H1 (cell line): ENCODE results near the gene PHF23. TPM values are rescaled to one million over a fixed set of nuclear protein-coding genes. Genes with fewer than 3 reads are reported as not detected.
A peak's percentile ranks its signal among the peaks of the same experiment; 100 is the strongest.

Experiments
- CTCF ChIA-PET: fragments of 300-600 bp; sonication (Branson Sonifier 250); formaldehyde crosslinking; loops from one replicate; lab custom pipeline; 2021; ENCODE audit not compliant: partially characterized antibody; lab: Charles Lee
- POLR2A ChIA-PET: fragments of 300-600 bp; sonication (Branson Sonifier 250); formaldehyde crosslinking; loops from one replicate; lab custom pipeline; 2021; ENCODE audit warnings: inconsistent platforms; ENCODE audit not compliant: partially characterized antibody; lab: Charles Lee
- DNase-seq, 2 experiments: peaks; one replicate each; pipeline versions ENCODE4 v3.0.0 to v3.0.0-alpha.2; 2010 to 2022; ENCODE audit warnings: low spot score in 2 of 2, low read depth in 1 of 2, mixed read lengths in 1 of 2
- FAIRE-seq: peaks from 2 replicates; lab custom pipeline; 2011; peaks lifted over from hg19 to GRCh38; lab: Jason Lieb, UNC
- H2AFZ ChIP-seq: 2 replicates; pipeline ENCODE4 v1.8.1; 2012; ENCODE audit warnings: low read length, inconsistent platforms
- H2AK5ac ChIP-seq: 2 replicates; pipeline ENCODE4 v1.6.1; 2013; ENCODE audit warnings: low read depth, low read length
- H2BK120ac ChIP-seq: replicated peaks from 2 replicates; pipeline ENCODE3; 2013; ENCODE audit warnings: low read depth, low read length, inconsistent platforms
- H2BK12ac ChIP-seq: 2 replicates; pipeline ENCODE4 v1.6.1; 2013; ENCODE audit warnings: low read depth, low read length
- H2BK15ac ChIP-seq: 2 replicates; pipeline ENCODE4 v1.6.1; 2013; ENCODE audit warnings: low read length
- H2BK20ac ChIP-seq: 2 replicates; pipeline ENCODE4 v1.6.1; 2013; ENCODE audit warnings: low read length
- H2BK5ac ChIP-seq: 2 replicates; pipeline ENCODE4 v1.6.1; 2013; ENCODE audit warnings: low read depth, low read length
- H3K14ac ChIP-seq: 2 replicates; pipeline ENCODE4 v1.6.1; 2013; ENCODE audit warnings: inconsistent platforms; ENCODE audit not compliant: insufficient read length
- H3K18ac ChIP-seq: 2 replicates; pipeline ENCODE4 v1.6.1; 2013; ENCODE audit warnings: low read length; ENCODE audit errors: extremely low read depth
- H3K23ac ChIP-seq: 2 replicates; pipeline ENCODE4 v1.6.1; 2013; ENCODE audit warnings: inconsistent platforms; ENCODE audit not compliant: insufficient read length
- H3K23me2 ChIP-seq: 2 replicates; pipeline ENCODE4 v1.6.1; 2013; ENCODE audit warnings: low read depth, low read length
- H3K27ac ChIP-seq: 2 replicates; pipeline ENCODE4 v1.6.1; 2011; ENCODE audit warnings: low read depth, low read length, inconsistent platforms
- H3K27me3 ChIP-seq, 4 experiments: replicated peaks in 1 of 4; 1 replicate in 1 of 4; 2 replicates in 3 of 4; pipeline versions ENCODE4 v1.6.1 to v1.8.1; 2011 to 2013; ENCODE audit warnings: low read length in 3 of 4, mild to moderate bottlenecking in 3 of 4, inconsistent platforms in 2 of 4, mixed read lengths in 2 of 4, moderate library complexity in 1 of 4; ENCODE audit not compliant: control insufficient read depth in 3 of 4, insufficient read depth in 3 of 4; ENCODE audit errors: extremely low read depth in 1 of 4
- H3K36me3 ChIP-seq, 4 experiments: 2 replicates each; pipeline versions ENCODE4 v1.6.1 to v1.8.1; 2011 to 2013; ENCODE audit warnings: mild to moderate bottlenecking in 4 of 4, low read length in 3 of 4, moderate library complexity in 2 of 4, control low read depth in 1 of 4, inconsistent platforms in 1 of 4; ENCODE audit not compliant: insufficient read depth in 4 of 4, control insufficient read depth in 2 of 4
- H3K4ac ChIP-seq: replicated peaks from 2 replicates; pipeline ENCODE3; 2013; ENCODE audit warnings: low read length, low read depth, mixed read lengths, inconsistent platforms; ENCODE audit not compliant: insufficient read length
- H3K4me1 ChIP-seq, 4 experiments: replicated peaks in 1 of 4; 1 replicate in 1 of 4; 2 replicates in 3 of 4; pipeline versions ENCODE4 v1.6.1 to v1.8.1; 2011 to 2013; ENCODE audit warnings: low read length in 3 of 4, inconsistent platforms in 2 of 4, mixed read lengths in 1 of 4; ENCODE audit not compliant: insufficient read depth in 4 of 4, control insufficient read depth in 3 of 4
- H3K4me2 ChIP-seq, 2 experiments: 2 replicates each; pipeline versions ENCODE4 v1.6.1 to v1.8.1; 2011 to 2013; ENCODE audit warnings: low read depth in 2 of 2, low read length in 2 of 2, control low read depth in 1 of 2, inconsistent platforms in 1 of 2, mild to moderate bottlenecking in 1 of 2; ENCODE audit not compliant: insufficient read depth in 1 of 2
- H3K4me3 ChIP-seq, 4 experiments: fragments of 200-600, 300-600 bp in 1 of 4; sonication (generic), shearing (Covaris generic), sonication (Bioruptor Twin) in 1 of 4; 2 replicates each; pipeline versions ENCODE4 v1.5.1 to v1.8.1; 2011 to 2016; ENCODE audit warnings: low read length in 4 of 4, low read depth in 3 of 4, control low read depth in 2 of 4, inconsistent platforms in 2 of 4, mild to moderate bottlenecking in 2 of 4, mixed read lengths in 1 of 4, moderate library complexity in 1 of 4; ENCODE audit not compliant: insufficient read depth in 2 of 4; ENCODE audit errors: extremely low read depth in 1 of 4
- H3K56ac ChIP-seq: replicated peaks from 2 replicates; pipeline ENCODE3; 2013; ENCODE audit warnings: low read depth, mild to moderate bottlenecking, mixed read lengths, low read length, inconsistent platforms; ENCODE audit not compliant: insufficient read length
- H3K79me1 ChIP-seq: 2 replicates; pipeline ENCODE4 v1.6.1; 2013; ENCODE audit warnings: low read depth, low read length, control low read depth
- H3K79me2 ChIP-seq, 2 experiments: 2 replicates each; pipeline versions ENCODE4 v1.6.1 to v1.8.1; 2012 to 2013; ENCODE audit warnings: low read length in 2 of 2, mild to moderate bottlenecking in 2 of 2, inconsistent platforms in 1 of 2; ENCODE audit not compliant: insufficient read depth in 2 of 2, control insufficient read depth in 1 of 2
- H3K9ac ChIP-seq, 4 experiments: replicated peaks in 1 of 4; 1 replicate in 1 of 4; 2 replicates in 3 of 4; pipeline versions ENCODE4 v1.6.1 to v1.8.1; 2011 to 2013; ENCODE audit warnings: low read depth in 3 of 4, low read length in 3 of 4, control low read depth in 2 of 4, mild to moderate bottlenecking in 2 of 4, moderate library complexity in 2 of 4, inconsistent platforms in 1 of 4; ENCODE audit errors: extremely low read depth in 1 of 4
- H3K9me3 ChIP-seq, 2 experiments: 2 replicates each; pipeline versions ENCODE4 v1.6.1 to v1.8.1; 2012 to 2013; ENCODE audit warnings: mild to moderate bottlenecking in 2 of 2, moderate library complexity in 2 of 2, control low read depth in 1 of 2, inconsistent platforms in 1 of 2, low read depth in 1 of 2, low read length in 1 of 2, mixed read lengths in 1 of 2; ENCODE audit not compliant: insufficient read depth in 2 of 2
- H4K20me1 ChIP-seq, 2 experiments: replicated peaks in 1 of 2; 2 replicates each; pipeline versions ENCODE3 to v1.8.1; 2011 to 2013; ENCODE audit warnings: inconsistent platforms in 2 of 2, low read length in 2 of 2, mild to moderate bottlenecking in 1 of 2; ENCODE audit not compliant: insufficient read depth in 2 of 2, control insufficient read depth in 1 of 2
- H4K5ac ChIP-seq: 2 replicates; pipeline ENCODE4 v1.6.1; 2013; ENCODE audit warnings: low read length, low read depth, mixed read lengths, inconsistent platforms; ENCODE audit not compliant: insufficient read length
- H4K8ac ChIP-seq: 2 replicates; pipeline ENCODE4 v1.8.0; 2013; ENCODE audit warnings: mild to moderate bottlenecking, moderate library complexity, low read length, inconsistent platforms; ENCODE audit not compliant: insufficient read depth; ENCODE audit errors: extremely low read depth
- H4K91ac ChIP-seq: replicated peaks from 2 replicates; pipeline ENCODE3; 2013; ENCODE audit warnings: low read length, mixed read lengths, inconsistent platforms; ENCODE audit not compliant: insufficient read length
- KDM1A ChIP-seq: fragments of 200-600, 300-600 bp; sonication (generic); IDR thresholded peaks from 2 replicates; pipeline ENCODE4 v1.7.1; 2016; ENCODE audit warnings: mild to moderate bottlenecking, low read length, borderline replicate concordance
- POLR2AphosphoS5 ChIP-seq: IDR thresholded peaks from 2 replicates; pipeline ENCODE4 v1.6.1; 2011; ENCODE audit warnings: low read depth, low read length
- WGBS, 2 experiments: shearing (Covaris generic) in 1 of 2; methylation state at CpG; one replicate each; pipeline versions ENCODE4 v1.1.6 to v1.1.7; 2013 to 2015; ENCODE audit warnings: low lambda C conversion rate in 2 of 2, mixed read lengths in 2 of 2, inconsistent platforms in 1 of 2, low coverage in 1 of 2, missing lambda C conversion rate in 1 of 2; ENCODE audit not compliant: insufficient replicate concordance in 2 of 2, insufficient coverage in 1 of 2, insufficient read length in 1 of 2; ENCODE audit errors: extremely low coverage in 1 of 2, missing lambda C conversion rate in 1 of 2; 5-methylcytosine and 5-hydroxymethylcytosine counted together
- polyA plus RNA-seq, 7 experiments: library from polyadenylated mRNA; depleted of rRNA in 3 of 7; stranded (reverse) in 5 of 7; unstranded in 2 of 7; fragments of >200 nt in 5 of 7; fragments of 200-250 nt in 2 of 7; gene quantifications; 1 replicate in 5 of 7; 2 replicates in 1 of 7; 4 replicates in 1 of 7; pipeline versions ENCODE4 v1.2.1 to v1.2.3, GENCODE V29; 2011 to 2013; ENCODE audit warnings: missing spikeins in 2 of 7, mixed read lengths in 2 of 7
- total RNA-seq: library from RNA; stranded (reverse); fragmentation: NEBNext Ultra II Directional; extraction: Animal tissue kit (Norgen Biotek cat#: 25700); gene quantifications from 2 replicates; pipeline ENCODE4 v1.2.1, GENCODE V29; 2021

Gene PHF23
- total and polyA plus RNA-seq, 2 of the 8 experiments (the other 6 are each of a cell fraction or from before 2014, with no cell fraction given) = 47.5 to 62.8 TPM

- no peak overlapping the region for H4K5ac ChIP-seq
- FAIRE-seq (no peak), DNase-seq (no peak)
- no peak overlapping the region for H2BK5ac ChIP-seq
- ChIA-PET CTCF (interaction anchor here (0.8 to 1.1 kb wide), 3 partner anchors 11 to 24 kb away, joined by 3 to 4 read pairs (median 3); no protein-coding TSS in a partner anchor), POLR2A (interaction anchor here (0.7 to 10.7 kb wide), 10 partner anchors 11 to 351 kb away, joined by 3 to 386 read pairs (median 6); partner anchors contain the start of genes CLDN7, CTDNEP1, DVL2 and ELP5)
- peaks cover 16 to 42% of the 10 kb centered on the region in 2 experiments for H4K20me1 ChIP-seq
- peaks cover 5% of the 10 kb centered on the region; the same call in 1 of the 2 replicates for H3K23me2 ChIP-seq
- no peak overlapping the region for H2AK5ac ChIP-seq
- H3K27me3 ChIP-seq = no peaks in the 10 kb centered on the region
- H3K36me3 ChIP-seq = peaks cover 26 to 73% (median 60%) of the 10 kb centered on the region in 4 experiments
- H3K18ac ChIP-seq = no peak overlapping the region
- no peak overlapping the region for H3K27ac ChIP-seq
- H2BK12ac ChIP-seq = no peak overlapping the region
- H3K9ac ChIP-seq = no peak overlapping the region
- H4K8ac ChIP-seq = peak overlapping the region; percentile 15; the same call in 1 of the 2 replicates
- H3K4ac ChIP-seq = no peak overlapping the region
- H3K14ac ChIP-seq = no peak overlapping the region
- WGBS, 2 experiments = 85% methylated on average over 11 of the region's 15 CpGs; no CpG with 5 or more reads in 1 of the 2 experiments
- H3K4me2 ChIP-seq = no peak overlapping the region
- H2AFZ ChIP-seq = no peak overlapping the region
- no peaks in the 10 kb centered on the region for H3K9me3 ChIP-seq
- no peak overlapping the region for H3K4me3 ChIP-seq
- no peak overlapping the region for H2BK20ac ChIP-seq
- H4K91ac ChIP-seq = no peak overlapping the region
- H3K23ac ChIP-seq = no peak overlapping the region
- no peak for TF ChIP-seq KDM1A
- TF ChIP-seq POLR2AphosphoS5 = peak; percentile 34; the same call in 1 of the 2 replicates
- H3K79me2 ChIP-seq = no peaks in the 10 kb centered on the region
- H3K79me1 ChIP-seq = no peaks in the 10 kb centered on the region; the same call in 1 of the 2 replicates
- no peak overlapping the region for H2BK120ac ChIP-seq
- no peak overlapping the region for H2BK15ac ChIP-seq
- H3K56ac ChIP-seq = no peak overlapping the region
- peaks cover 0 to 10% (median 3%) of the 10 kb centered on the region in 4 experiments; a peak in 3 of 7 replicates for H3K4me1 ChIP-seq
Measured at GRCh38 chr17:7224661-7225111, 14.6 kb downstream of the PHF23 start.
